Esophagus muscularis mucosa (tissue), 4 donors: Measurements from ENCODE around the gene AGPAT1. TPM values are rescaled to one million over a fixed set of nuclear protein-coding genes. Genes with fewer than 3 reads are reported as not detected.

Experiments used
- DNase-seq: peaks from one replicate; pipeline ENCODE4 v3.0.0-alpha.2; 2017; ENCODE audit errors: extremely low spot score
- H3K27ac ChIP-seq, 4 donors: fragments of 200-600 bp; sonication (generic); replicated peaks in 1 of 4; 1 replicate in 3 of 4; 2 replicates in 1 of 4; pipeline ENCODE4 v1.5.1; 2016 to 2019; ENCODE audit warnings: mild to moderate bottlenecking in 1 of 4
- H3K27me3 ChIP-seq, 4 donors: fragments of 200-600 bp; sonication (generic); one replicate each; pipeline versions ENCODE4 v1.5.1 to v1.6.0; 2016 to 2019
- H3K36me3 ChIP-seq, 4 donors: fragments of 200-600 bp; sonication (generic); one replicate each; pipeline ENCODE4 v1.5.1; 2016 to 2019
- H3K4me1 ChIP-seq, 4 donors: fragments of 200-600 bp; sonication (generic); one replicate each; pipeline ENCODE4 v1.5.1; 2016 to 2019
- H3K4me3 ChIP-seq, 4 donors: fragments of 200-600 bp; sonication (generic); 1 replicate in 2 of 4; 2 replicates in 2 of 4; pipeline ENCODE4 v1.5.1; 2016 to 2019; ENCODE audit warnings: mild to moderate bottlenecking in 4 of 4, moderate library complexity in 1 of 4
- H3K9me3 ChIP-seq, 4 donors: fragments of 200-600 bp; sonication (generic); 1 replicate in 3 of 4; 2 replicates in 1 of 4; pipeline ENCODE4 v1.5.1; 2016 to 2019
- EP300 ChIP-seq: sonication (generic); formaldehyde crosslinking; IDR thresholded peaks from one replicate; pipeline ENCODE4 v1.6.1; 2017; ENCODE audit warnings: antibody characterized with exemption
- POLR2A ChIP-seq: fragments of 450-650 bp; IDR thresholded peaks from one replicate; pipeline ENCODE4 v1.6.1; 2017; ENCODE audit warnings: antibody characterized with exemption, moderate library complexity, mild to moderate bottlenecking, low read depth
- POLR2AphosphoS5 ChIP-seq, 2 donors: sonication (generic); formaldehyde crosslinking; IDR thresholded peaks; one replicate each; pipeline ENCODE4 v1.6.1; 2017; ENCODE audit warnings: antibody characterized with exemption in 2 of 2
- WGBS: methylation state at CpG from one replicate; pipeline ENCODE4 v1.1.5; 2018; 5-methylcytosine and 5-hydroxymethylcytosine counted together
- intact Hi-C: fragments of 100-400 bp; cut with DNase I; formaldehyde crosslinking; loops from one replicate; pipeline ENCODE4 v1.15.1; 2023
- total RNA-seq, 4 donors: library from RNA; depleted of rRNA; stranded (reverse); fragments of >200 nt; gene quantifications; one replicate each; pipeline versions ENCODE4 v1.1.0 to v1.2.1, GENCODE V29; 2016
- TF ChIP-seq, protein P1 (sequence below), 3 experiments: fragments of 200-600 bp in 2 of 3; fragments of 450-650 bp in 1 of 3; sonication (generic) in 2 of 3; IDR thresholded peaks; one replicate each; pipeline ENCODE4 v1.5.1; 2017 to 2019; ENCODE audit warnings: antibody characterized with exemption in 3 of 3, mild to moderate bottlenecking in 2 of 3, moderate library complexity in 1 of 3

AGPAT1 gene
- total RNA-seq, 4 donors from 2014 or later, result 52.7 to 76.7 (median 68.9) TPM

DNA sequence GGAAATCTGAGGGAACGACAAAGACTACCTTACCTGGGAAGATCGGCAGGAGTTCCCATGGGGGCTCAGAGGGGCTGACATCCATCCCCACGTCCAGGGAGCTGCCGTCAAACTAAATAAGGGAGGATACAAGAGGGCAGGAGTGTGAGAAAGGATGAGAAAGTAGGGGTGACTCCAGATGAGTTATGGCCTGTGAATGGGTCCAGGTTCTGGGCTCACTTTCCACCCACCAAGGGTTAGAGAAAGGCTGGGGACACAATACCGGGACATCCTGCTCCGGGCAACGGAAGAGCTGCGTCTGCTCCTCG is 48.5 kb downstream of the AGPAT1 start:
- intact Hi-C loops, result no loop called here
- 7% methylated on average over 9 of the region's 9 CpGs for WGBS
- Histone ChIP-seq H3K27ac (peak overlapping the region; percentile 85 to 94 (median 91)), H3K4me3 (peak overlapping the region; percentile 80 to 92 (median 86)), H3K36me3 (peaks cover 25 to 47% (median 42%) of the 10 kb centered on the region in 4 donors), H3K9me3 (no peaks in the 10 kb centered on the region), H3K4me1 (peaks cover 29 to 48% (median 38%) of the 10 kb centered on the region in 4 donors), H3K27me3 (no peaks in the 10 kb centered on the region)
- DNase-seq, result no peak
- no peak for TF ChIP-seq POLR2A
- TF ChIP-seq EP300, result no peak
- TF ChIP-seq, protein P1, sequence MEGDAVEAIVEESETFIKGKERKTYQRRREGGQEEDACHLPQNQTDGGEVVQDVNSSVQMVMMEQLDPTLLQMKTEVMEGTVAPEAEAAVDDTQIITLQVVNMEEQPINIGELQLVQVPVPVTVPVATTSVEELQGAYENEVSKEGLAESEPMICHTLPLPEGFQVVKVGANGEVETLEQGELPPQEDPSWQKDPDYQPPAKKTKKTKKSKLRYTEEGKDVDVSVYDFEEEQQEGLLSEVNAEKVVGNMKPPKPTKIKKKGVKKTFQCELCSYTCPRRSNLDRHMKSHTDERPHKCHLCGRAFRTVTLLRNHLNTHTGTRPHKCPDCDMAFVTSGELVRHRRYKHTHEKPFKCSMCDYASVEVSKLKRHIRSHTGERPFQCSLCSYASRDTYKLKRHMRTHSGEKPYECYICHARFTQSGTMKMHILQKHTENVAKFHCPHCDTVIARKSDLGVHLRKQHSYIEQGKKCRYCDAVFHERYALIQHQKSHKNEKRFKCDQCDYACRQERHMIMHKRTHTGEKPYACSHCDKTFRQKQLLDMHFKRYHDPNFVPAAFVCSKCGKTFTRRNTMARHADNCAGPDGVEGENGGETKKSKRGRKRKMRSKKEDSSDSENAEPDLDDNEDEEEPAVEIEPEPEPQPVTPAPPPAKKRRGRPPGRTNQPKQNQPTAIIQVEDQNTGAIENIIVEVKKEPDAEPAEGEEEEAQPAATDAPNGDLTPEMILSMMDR (IDR thresholded peaks at IDR 0.05), result no peak

DNA sequence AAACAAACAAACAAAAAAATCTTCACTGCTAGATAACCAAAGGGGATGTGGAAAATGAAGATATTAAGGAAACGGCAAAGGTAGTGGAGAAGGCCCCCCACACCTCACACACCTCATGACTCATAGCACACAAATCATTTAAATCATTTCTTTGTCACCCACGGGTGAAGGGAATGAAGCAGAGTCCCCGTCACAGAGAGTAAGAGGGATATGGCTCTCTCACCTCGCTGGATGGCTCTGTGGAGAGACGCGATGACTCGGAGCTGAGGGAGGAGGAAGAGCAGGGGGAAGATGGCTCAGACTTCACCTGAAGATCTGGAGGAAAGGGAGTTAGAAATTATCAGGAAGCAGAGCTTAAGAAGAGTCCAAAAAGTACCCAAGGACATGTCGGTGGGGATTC is 49.0 kb downstream of the AGPAT1 start:
- H3K36me3 ChIP-seq, result peaks cover 28 to 52% (median 46%) of the 10 kb centered on the region in 4 donors
- peak overlapping the region in 3 of 4 donors; percentile 85 to 94 (median 92) for H3K27ac ChIP-seq

DNA sequence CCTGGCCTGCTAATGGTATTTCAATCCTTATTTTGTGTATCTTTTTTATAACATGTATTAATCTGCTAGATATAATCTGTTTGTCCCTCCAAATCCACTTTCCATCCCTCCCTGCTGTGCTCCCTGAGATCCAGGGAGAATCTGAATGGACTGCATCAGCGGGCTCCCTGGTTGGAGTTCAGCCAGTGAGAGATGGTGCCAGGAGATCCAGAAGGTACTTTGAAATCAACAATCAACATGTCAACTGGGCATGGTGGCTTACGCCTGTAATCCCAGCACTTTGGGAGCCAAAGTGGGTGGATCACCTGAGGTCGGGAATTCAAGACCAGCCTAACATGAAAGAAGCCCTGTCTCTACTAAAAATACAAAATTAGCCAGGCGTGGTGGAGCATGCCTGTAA is 52.2 kb downstream of the AGPAT1 start:
- intact Hi-C loops, result no loop called here
- Histone ChIP-seq H3K4me3 (no peak overlapping the region), H3K9me3 (no peaks in the 10 kb centered on the region), H3K36me3 (peaks cover 44 to 83% (median 76%) of the 10 kb centered on the region in 4 donors), H3K4me1 (peaks cover 25 to 46% (median 34%) of the 10 kb centered on the region in 4 donors), H3K27me3 (no peaks in the 10 kb centered on the region), H3K27ac (no peak overlapping the region)
- 92% methylated on average over 4 of the region's 4 CpGs for WGBS
- TF ChIP-seq, protein P1 (IDR thresholded peaks at IDR 0.05), result no peak
- TF ChIP-seq POLR2A, result no peak
- TF ChIP-seq EP300, result no peak
- no peak for TF ChIP-seq POLR2AphosphoS5 (IDR thresholded peaks at IDR 0.05)
- DNase-seq, result no peak

More for the DNA sequence above, 49.0 kb downstream of the AGPAT1 start:
- DNase-seq, result no peak
- 64% methylated on average over 8 of the region's 8 CpGs for WGBS
- TF ChIP-seq, protein P1 (IDR thresholded peaks at IDR 0.05), result no peak
- TF ChIP-seq POLR2A (no peak), EP300 (no peak), POLR2AphosphoS5 (IDR thresholded peaks at IDR 0.05) (no peak)
- Histone ChIP-seq H3K4me3 (peak overlapping the region; percentile 80 to 92 (median 86)), H3K27me3 (no peaks in the 10 kb centered on the region), H3K4me1 (peaks cover 29 to 48% (median 38%) of the 10 kb centered on the region in 4 donors), H3K9me3 (no peaks in the 10 kb centered on the region)
- intact Hi-C loops, result no loop called here

DNA sequence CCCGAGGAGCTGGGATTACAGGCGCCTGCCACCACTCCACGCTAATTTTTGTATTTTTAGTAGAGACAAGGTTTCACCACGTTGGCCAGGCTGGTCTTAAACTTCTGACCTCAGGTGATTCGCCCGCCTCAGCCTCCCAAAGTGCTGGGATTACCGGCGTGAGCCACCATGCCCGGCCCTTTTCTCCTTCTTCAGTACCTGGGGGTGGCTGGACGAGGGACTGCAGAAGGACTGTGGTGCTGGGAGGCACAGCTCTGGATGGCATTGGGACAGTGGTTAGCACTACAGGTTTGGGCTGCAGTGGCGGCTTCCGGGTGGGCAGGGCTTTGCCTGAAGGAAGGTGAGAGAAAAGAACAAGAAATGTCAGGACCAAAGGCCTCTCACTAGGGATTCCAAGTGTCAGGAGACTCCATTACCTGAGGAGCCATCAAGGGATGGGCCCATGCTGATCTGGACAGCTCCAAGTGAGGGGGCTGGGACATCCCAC is 55.3 kb downstream of the AGPAT1 start:
- TF ChIP-seq POLR2A (no peak), EP300 (no peak), POLR2AphosphoS5 (IDR thresholded peaks at IDR 0.05) (no peak)
- TF ChIP-seq, protein P1 (IDR thresholded peaks at IDR 0.05), result no peak
- Histone ChIP-seq H3K4me1 (peaks cover 11 to 24% (median 16%) of the 10 kb centered on the region in 4 donors), H3K9me3 (no peaks in the 10 kb centered on the region), H3K36me3 (peaks cover 63 to 99% (median 95%) of the 10 kb centered on the region in 4 donors), H3K27me3 (no peaks in the 10 kb centered on the region), H3K4me3 (no peak overlapping the region), H3K27ac (no peak overlapping the region)
- DNase-seq, result no peak
- WGBS, result 94% methylated on average over 12 of the region's 12 CpGs
- intact Hi-C loops, result no loop called here
